ENCODE measurements around the gene TCEA2.

TCEA2 gene

GRCh38 chr20:64090165-64090564, 27.2 kb downstream of the TCEA2 start:
- no peak overlapping the region for H3K4me2 ChIP-seq (ENCODE audit: low read length)
- H3K9me3 ChIP-seq (ENCODE audit: low read length) = 0 out of 2 replicates have a peak, but pooled peaks cover 3% of the 10 kb centered on the region
- no peak overlapping the region for H3K4me3 ChIP-seq (ENCODE audit: low read depth, low read length, poor library complexity, severe bottlenecking)
- no peaks in the 10 kb centered on the region; the same call in 1 of the 2 replicates for H3K36me3 ChIP-seq (ENCODE audit: insufficient read depth, low read length)
- no peaks in the 10 kb centered on the region for H4K20me1 ChIP-seq (ENCODE audit: insufficient read depth, low read length)
- no peaks in the 10 kb centered on the region for H3K79me2 ChIP-seq (ENCODE audit: insufficient read depth, low read length)
- H3K4me1 ChIP-seq (ENCODE audit: insufficient read depth, low read length, severe bottlenecking) = no peaks in the 10 kb centered on the region
- TF ChIP-seq CTCF (IDR thresholded peaks at IDR 0.05; ENCODE audit: low read length) (no peak), EZH2 (IDR thresholded peaks at IDR 0.05; ENCODE audit: borderline replicate concordance, low read length) (no peak)
- no peaks in the 10 kb centered on the region for H3K9me2 ChIP-seq (ENCODE audit: low read depth, low read length)
- no peak overlapping the region for H2AFZ ChIP-seq (ENCODE audit: low read length)
- H3K27me3 ChIP-seq (ENCODE audit: insufficient read depth, low read length) = peaks cover 6% of the 10 kb centered on the region; the same call in 1 of the 2 replicates
- H3K9ac ChIP-seq (ENCODE audit: low read length) = no peak overlapping the region
- H3K27ac ChIP-seq (ENCODE audit: low read depth, low read length, poor library complexity, severe bottlenecking) = no peak overlapping the region
- no peaks in the 10 kb centered on the region for H3F3A ChIP-seq (ENCODE audit: insufficient read depth, low read length)

- no peaks in the 10 kb centered on the region for H4K20me1 ChIP-seq (ENCODE audit: insufficient read depth, low read length)
- no peaks in the 10 kb centered on the region for H3K9me2 ChIP-seq (ENCODE audit: low read depth, low read length)
- TF ChIP-seq CTCF (IDR thresholded peaks at IDR 0.05; ENCODE audit: low read length) (no peak), EZH2 (IDR thresholded peaks at IDR 0.05; ENCODE audit: borderline replicate concordance, low read length) (no peak)
- H3F3A ChIP-seq (ENCODE audit: insufficient read depth, low read length) = no peaks in the 10 kb centered on the region
- H2AFZ ChIP-seq (ENCODE audit: low read length) = no peak overlapping the region
- no peak overlapping the region for H3K27ac ChIP-seq (ENCODE audit: low read depth, low read length, poor library complexity, severe bottlenecking)
- H3K9ac ChIP-seq (ENCODE audit: low read length) = no peak overlapping the region
- peaks cover 6% of the 10 kb centered on the region; the same call in 1 of the 2 replicates for H3K27me3 ChIP-seq (ENCODE audit: insufficient read depth, low read length)
- H3K4me3 ChIP-seq (ENCODE audit: low read depth, low read length, poor library complexity, severe bottlenecking) = no peak overlapping the region
- H3K4me2 ChIP-seq (ENCODE audit: low read length) = no peak overlapping the region
- H3K36me3 ChIP-seq (ENCODE audit: insufficient read depth, low read length) = no peaks in the 10 kb centered on the region; the same call in 1 of the 2 replicates
- 0 out of 2 replicates have a peak, but pooled peaks cover 3% of the 10 kb centered on the region for H3K9me3 ChIP-seq (ENCODE audit: low read length)
- no peaks in the 10 kb centered on the region for H3K79me2 ChIP-seq (ENCODE audit: insufficient read depth, low read length)
- no peaks in the 10 kb centered on the region for H3K4me1 ChIP-seq (ENCODE audit: insufficient read depth, low read length, severe bottlenecking)
These were observed 28.3 kb downstream of the TCEA2 start for GRCh38 chr20:64091340-64091739.

GRCh38 chr20:64091770-64092169, 28.8 kb downstream of the TCEA2 start:
- H3K4me3 ChIP-seq (ENCODE audit: low read depth, low read length, poor library complexity, severe bottlenecking) = no peak overlapping the region
- no peaks in the 10 kb centered on the region for H4K20me1 ChIP-seq (ENCODE audit: insufficient read depth, low read length)
- peak overlapping the region; percentile 12; the same call in 1 of the 2 replicates for H3K4me2 ChIP-seq (ENCODE audit: low read length)
- no peaks in the 10 kb centered on the region for H3K9me2 ChIP-seq (ENCODE audit: low read depth, low read length)
- no peaks in the 10 kb centered on the region for H3K79me2 ChIP-seq (ENCODE audit: insufficient read depth, low read length)
- no peak overlapping the region for H3K9ac ChIP-seq (ENCODE audit: low read length)
- H3K4me1 ChIP-seq (ENCODE audit: insufficient read depth, low read length, severe bottlenecking) = no peaks in the 10 kb centered on the region
- H3K27me3 ChIP-seq (ENCODE audit: insufficient read depth, low read length) = peaks cover 6% of the 10 kb centered on the region; the same call in 1 of the 2 replicates
- H3K9me3 ChIP-seq (ENCODE audit: low read length) = 0 out of 2 replicates have a peak, but pooled peaks cover 3% of the 10 kb centered on the region
- TF ChIP-seq CTCF (IDR thresholded peaks at IDR 0.05; ENCODE audit: low read length) = no peak
- TF ChIP-seq EZH2 (IDR thresholded peaks at IDR 0.05; ENCODE audit: borderline replicate concordance, low read length) = no peak
- H3K27ac ChIP-seq (ENCODE audit: low read depth, low read length, poor library complexity, severe bottlenecking) = no peak overlapping the region
- H3K36me3 ChIP-seq (ENCODE audit: insufficient read depth, low read length) = no peaks in the 10 kb centered on the region; the same call in 1 of the 2 replicates
- no peak overlapping the region for H2AFZ ChIP-seq (ENCODE audit: low read length)
- no peaks in the 10 kb centered on the region for H3F3A ChIP-seq (ENCODE audit: insufficient read depth, low read length)

Measured in OCI-LY1 (cell line).